ENCODE results near the gene PILRB.

The PILRB gene

DNA sequence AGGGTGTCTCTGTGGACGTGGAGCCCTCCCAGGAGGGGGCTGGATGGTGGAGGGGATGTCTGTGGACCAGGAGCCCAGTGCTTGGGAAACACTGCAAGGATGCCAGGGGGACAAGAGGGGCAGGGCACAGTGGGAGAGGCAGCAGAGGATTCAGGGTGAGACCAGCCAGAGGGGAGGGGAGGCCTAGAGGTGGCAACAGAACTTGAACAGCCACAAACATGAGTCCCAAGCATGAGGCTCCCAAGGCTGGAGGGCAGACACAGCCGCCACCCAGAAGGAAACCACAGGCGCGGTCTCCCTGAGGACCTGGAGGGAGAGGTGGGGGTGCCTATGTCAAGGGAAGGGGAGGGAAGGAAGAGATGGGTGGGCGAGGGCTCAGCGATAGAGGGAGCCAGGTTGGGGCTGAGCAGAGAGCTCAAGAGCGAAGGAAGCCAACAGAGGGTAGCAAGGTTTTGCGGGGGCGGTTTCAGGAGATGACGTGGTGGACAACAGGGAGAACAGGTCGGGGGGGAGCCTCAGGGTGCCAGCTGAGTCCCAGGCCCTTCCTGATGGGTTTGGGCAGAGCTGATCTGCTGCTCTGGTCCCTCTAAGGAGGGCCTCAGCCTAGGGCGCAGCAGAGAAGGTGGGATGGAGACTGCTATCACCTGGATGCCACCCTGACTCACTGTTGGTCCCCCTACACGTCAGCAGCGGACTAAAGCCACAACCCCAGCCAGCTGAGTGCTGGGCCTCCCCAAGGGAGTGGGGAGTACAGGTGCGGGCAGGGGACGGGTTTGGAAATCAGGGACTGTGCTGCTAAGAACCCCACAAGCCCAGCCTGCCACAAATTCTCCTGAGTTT is 8.7 kb downstream of the PILRB start:
- Histone ChIP-seq H3K9me3 (ENCODE audit: severe bottlenecking) (no peaks in the 10 kb centered on the region), H3K27ac (ENCODE audit: poor library complexity, severe bottlenecking) (no peak overlapping the region), H3K4me1 (ENCODE audit: insufficient read depth, poor library complexity, severe bottlenecking) (no peaks in the 10 kb centered on the region), H3K27me3 (ENCODE audit: insufficient read depth, poor library complexity, severe bottlenecking) (no peaks in the 10 kb centered on the region), H3K4me3 (ENCODE audit: severe bottlenecking) (no peak overlapping the region), H3K36me3 (ENCODE audit: low read depth) (peaks cover 12% of the 10 kb centered on the region)
- DNase-seq (ENCODE audit: low spot score) (peak; percentile 50), ATAC-seq (ENCODE audit: low read depth) (peak; percentile 15; the same call in 2 of the 3 replicates)
- TF ChIP-seq, protein P1, sequence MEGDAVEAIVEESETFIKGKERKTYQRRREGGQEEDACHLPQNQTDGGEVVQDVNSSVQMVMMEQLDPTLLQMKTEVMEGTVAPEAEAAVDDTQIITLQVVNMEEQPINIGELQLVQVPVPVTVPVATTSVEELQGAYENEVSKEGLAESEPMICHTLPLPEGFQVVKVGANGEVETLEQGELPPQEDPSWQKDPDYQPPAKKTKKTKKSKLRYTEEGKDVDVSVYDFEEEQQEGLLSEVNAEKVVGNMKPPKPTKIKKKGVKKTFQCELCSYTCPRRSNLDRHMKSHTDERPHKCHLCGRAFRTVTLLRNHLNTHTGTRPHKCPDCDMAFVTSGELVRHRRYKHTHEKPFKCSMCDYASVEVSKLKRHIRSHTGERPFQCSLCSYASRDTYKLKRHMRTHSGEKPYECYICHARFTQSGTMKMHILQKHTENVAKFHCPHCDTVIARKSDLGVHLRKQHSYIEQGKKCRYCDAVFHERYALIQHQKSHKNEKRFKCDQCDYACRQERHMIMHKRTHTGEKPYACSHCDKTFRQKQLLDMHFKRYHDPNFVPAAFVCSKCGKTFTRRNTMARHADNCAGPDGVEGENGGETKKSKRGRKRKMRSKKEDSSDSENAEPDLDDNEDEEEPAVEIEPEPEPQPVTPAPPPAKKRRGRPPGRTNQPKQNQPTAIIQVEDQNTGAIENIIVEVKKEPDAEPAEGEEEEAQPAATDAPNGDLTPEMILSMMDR (IDR thresholded peaks at IDR 0.05; ENCODE audit: poor library complexity, severe bottlenecking), result no peak

DNA sequence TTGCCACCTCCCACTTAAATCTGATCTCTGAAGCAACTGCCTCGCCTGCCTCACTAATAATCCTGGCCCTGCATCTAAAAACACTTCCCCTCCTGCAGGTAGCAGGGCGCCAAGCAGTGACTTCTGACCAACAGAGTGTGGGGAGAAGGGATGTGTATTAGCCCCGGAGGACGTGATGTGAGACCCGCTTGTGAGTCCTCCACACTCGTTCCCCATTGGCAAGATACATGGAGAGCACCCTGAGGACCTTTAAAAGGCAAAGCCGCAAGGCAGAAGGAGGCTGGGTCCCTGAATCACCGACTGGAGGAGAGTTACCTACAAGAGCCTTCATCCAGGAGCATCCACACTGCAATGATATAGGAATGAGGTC is 9.3 kb downstream of the PILRB start:
- DNase-seq (ENCODE audit: low spot score), result peak; percentile 32
- Histone ChIP-seq H3K9me3 (ENCODE audit: severe bottlenecking) (no peaks in the 10 kb centered on the region), H3K27me3 (ENCODE audit: insufficient read depth, poor library complexity, severe bottlenecking) (no peaks in the 10 kb centered on the region), H3K4me1 (ENCODE audit: insufficient read depth, poor library complexity, severe bottlenecking) (no peaks in the 10 kb centered on the region), H3K27ac (ENCODE audit: poor library complexity, severe bottlenecking) (no peak overlapping the region), H3K4me3 (ENCODE audit: severe bottlenecking) (no peak overlapping the region), H3K36me3 (ENCODE audit: low read depth) (peaks cover 6% of the 10 kb centered on the region)
- TF ChIP-seq, protein P1 (IDR thresholded peaks at IDR 0.05; ENCODE audit: poor library complexity, severe bottlenecking), result no peak
- ATAC-seq (ENCODE audit: low read depth), result no peak

- Histone ChIP-seq H3K27ac (ENCODE audit: poor library complexity, severe bottlenecking) (no peak overlapping the region), H3K36me3 (ENCODE audit: low read depth) (no peaks in the 10 kb centered on the region; the same call in 1 of the 2 replicates), H3K9me3 (ENCODE audit: severe bottlenecking) (no peaks in the 10 kb centered on the region), H3K4me3 (ENCODE audit: severe bottlenecking) (no peak overlapping the region), H3K4me1 (ENCODE audit: insufficient read depth, poor library complexity, severe bottlenecking) (no peaks in the 10 kb centered on the region), H3K27me3 (ENCODE audit: insufficient read depth, poor library complexity, severe bottlenecking) (no peaks in the 10 kb centered on the region)
- TF ChIP-seq, protein P1 (IDR thresholded peaks at IDR 0.05; ENCODE audit: poor library complexity, severe bottlenecking), result no peak
- no peak for DNase-seq (ENCODE audit: low spot score)
- no peak for ATAC-seq (ENCODE audit: low read depth)
Observed at GRCh38 chr7:100367676-100368613, 10.0 kb downstream of the PILRB start.

GRCh38 chr7:100369105-100369504 is 11.2 kb downstream of the PILRB start:
- no peaks in the 10 kb centered on the region for H3K36me3 ChIP-seq (ENCODE audit: low read depth)
- H3K9me3 ChIP-seq (ENCODE audit: severe bottlenecking), result no peaks in the 10 kb centered on the region
- no peak for ATAC-seq (ENCODE audit: low read depth)
- no peaks in the 10 kb centered on the region for H3K4me1 ChIP-seq (ENCODE audit: insufficient read depth, poor library complexity, severe bottlenecking)
- no peak overlapping the region for H3K27ac ChIP-seq (ENCODE audit: poor library complexity, severe bottlenecking)
- H3K4me3 ChIP-seq (ENCODE audit: severe bottlenecking), result no peak overlapping the region
- TF ChIP-seq, protein P1 (IDR thresholded peaks at IDR 0.05; ENCODE audit: poor library complexity, severe bottlenecking), result no peak
- no peak for DNase-seq (ENCODE audit: low spot score)
- H3K27me3 ChIP-seq (ENCODE audit: insufficient read depth, poor library complexity, severe bottlenecking), result no peaks in the 10 kb centered on the region

Data from RWPE2 (cell line).